SK-N-SH treated with all-trans-retinoic acid at 6 μM for 48 hours (cell line): ENCODE results near the gene IGHMBP2.

Source experiments
- ATAC-seq: fragments of 200-7000 bp; cut with Tn5 transposase; 3 replicates; pipeline ENCODE4 v1.9.1; 2020; ENCODE audit warnings: mild to moderate bottlenecking, moderate library complexity
- ARNTL ChIP-seq: fragments of 450-650 bp; formaldehyde crosslinking; IDR thresholded peaks from 2 replicates; pipeline ENCODE4 v1.5.0; 2020; ENCODE audit warnings: low read depth, mild to moderate bottlenecking, moderate library complexity, borderline replicate concordance
- BACH2 ChIP-seq: fragments of 250-450 bp; sonication (Bioruptor Pico); IDR thresholded peaks from 2 replicates; pipeline ENCODE4 v1.9.0; 2021; ENCODE audit warnings: mild to moderate bottlenecking, borderline replicate concordance
- CREB5 ChIP-seq: fragments of 250-450 bp; sonication (Bioruptor Pico); IDR thresholded peaks from 2 replicates; pipeline ENCODE4 v1.5.1; 2020; ENCODE audit warnings: low read depth, mild to moderate bottlenecking, moderate library complexity
- CSDC2 ChIP-seq: fragments of 250-450 bp; sonication (Bioruptor Pico); IDR thresholded peaks from 2 replicates; pipeline ENCODE4 v1.5.0; 2020; ENCODE audit warnings: mild to moderate bottlenecking, moderate library complexity
- ESRRG ChIP-seq: fragments of 250-450 bp; sonication (Bioruptor Pico); IDR thresholded peaks from 2 replicates; pipeline ENCODE4 v1.6.1; 2021; ENCODE audit warnings: mild to moderate bottlenecking
- ISL1 ChIP-seq: fragments of 250-450 bp; sonication (Bioruptor Pico); IDR thresholded peaks from 2 replicates; pipeline ENCODE4 v2.1.2; 2022; ENCODE audit warnings: mild to moderate bottlenecking, moderate library complexity
- OSR1 ChIP-seq: fragments of 250-450 bp; sonication (Bioruptor Pico); IDR thresholded peaks from 2 replicates; pipeline ENCODE4 v1.8.0; 2022; ENCODE audit warnings: moderate library complexity, mild to moderate bottlenecking, inconsistent platforms
- PATZ1 ChIP-seq: fragments of 250-450 bp; sonication (Bioruptor Pico); IDR thresholded peaks from 2 replicates; pipeline ENCODE4 v1.8.0; 2020; ENCODE audit warnings: mild to moderate bottlenecking, moderate library complexity, borderline replicate concordance
- POU6F1 ChIP-seq: fragments of 250-450 bp; sonication (Bioruptor Pico); IDR thresholded peaks from 2 replicates; pipeline ENCODE4 v1.8.0; 2021; ENCODE audit warnings: low read depth, mild to moderate bottlenecking, moderate library complexity, borderline replicate concordance
- PPARA ChIP-seq: fragments of 250-450 bp; sonication (Bioruptor Pico); IDR thresholded peaks from 2 replicates; pipeline ENCODE4 v1.5.0; 2020; ENCODE audit warnings: mild to moderate bottlenecking, borderline replicate concordance
- RARB ChIP-seq: fragments of 250-450 bp; sonication (Bioruptor Pico); IDR thresholded peaks from 2 replicates; pipeline ENCODE4 v1.8.0; 2021; ENCODE audit warnings: mild to moderate bottlenecking, moderate library complexity
- SNAI2 ChIP-seq: fragments of 250-450 bp; sonication (Bioruptor Pico); IDR thresholded peaks from 2 replicates; pipeline ENCODE4 v1.5.0; 2020; ENCODE audit warnings: mild to moderate bottlenecking, moderate library complexity
- TCF4 ChIP-seq: fragments of 250-450 bp; sonication (Bioruptor Pico); IDR thresholded peaks from 2 replicates; pipeline ENCODE4 v1.8.0; 2021; ENCODE audit warnings: mild to moderate bottlenecking, moderate library complexity, borderline replicate concordance
- TOX ChIP-seq: fragments of 250-450 bp; sonication (Bioruptor Pico); IDR thresholded peaks from 2 replicates; pipeline ENCODE4 v1.8.0; 2021; ENCODE audit warnings: mild to moderate bottlenecking, moderate library complexity, borderline replicate concordance
- ZC3H10 ChIP-seq: fragments of 250-450 bp; sonication (Bioruptor Pico); IDR thresholded peaks from 2 replicates; pipeline ENCODE4 v1.5.1; 2021; ENCODE audit warnings: mild to moderate bottlenecking, moderate library complexity
- ZFP3 ChIP-seq: fragments of 250-450 bp; sonication (Bioruptor Pico); IDR thresholded peaks from 2 replicates; pipeline ENCODE4 v1.5.0; 2020; ENCODE audit warnings: mild to moderate bottlenecking, moderate library complexity
- ZFP30 ChIP-seq: fragments of 450-650 bp; formaldehyde crosslinking; IDR thresholded peaks from 2 replicates; pipeline ENCODE4 v1.5.0; 2022; ENCODE audit warnings: mild to moderate bottlenecking, moderate library complexity
- ZNF565 ChIP-seq: fragments of 450-650 bp; formaldehyde crosslinking; conservative IDR thresholded peaks from 2 replicates; pipeline ENCODE4 v1.5.0; 2020; ENCODE audit warnings: low read depth, mild to moderate bottlenecking, moderate library complexity
- ZNF70 ChIP-seq: fragments of 450-650 bp; formaldehyde crosslinking; IDR thresholded peaks from 2 replicates; pipeline ENCODE4 v1.5.0; 2020; ENCODE audit warnings: mild to moderate bottlenecking, moderate library complexity
- ZNF8 ChIP-seq: fragments of 450-650 bp; formaldehyde crosslinking; IDR thresholded peaks from 2 replicates; pipeline ENCODE4 v1.5.0; 2020; ENCODE audit warnings: mild to moderate bottlenecking, moderate library complexity
- TF ChIP-seq, protein P1 (sequence below): fragments of 250-450 bp; sonication (Bioruptor Pico); IDR thresholded peaks from 2 replicates; pipeline ENCODE4 v1.5.1; 2021; ENCODE audit warnings: mild to moderate bottlenecking, moderate library complexity
- TF ChIP-seq, protein P2 (sequence below): fragments of 250-450 bp; sonication (Bioruptor Pico); IDR thresholded peaks from 2 replicates; pipeline ENCODE4 v1.5.0; 2020; ENCODE audit warnings: mild to moderate bottlenecking, moderate library complexity

Gene IGHMBP2

GRCh38 chr11:68865241-68865640 is 38.5 kb upstream of the IGHMBP2 start (continued):
- TF ChIP-seq PPARA (CRISPR knock-in tag) (no peak), TOX (CRISPR knock-in tag) (no peak), CREB5 (CRISPR knock-in tag) (no peak), ISL1 (no peak), SNAI2 (CRISPR knock-in tag) (no peak), RARB (CRISPR knock-in tag) (no peak), OSR1 (CRISPR knock-in tag) (no peak), ZNF70 (CRISPR knock-in tag) (no peak)

GRCh38 chr11:68867066-68867465 is 36.6 kb upstream of the IGHMBP2 start:
- TF ChIP-seq, protein P1, sequence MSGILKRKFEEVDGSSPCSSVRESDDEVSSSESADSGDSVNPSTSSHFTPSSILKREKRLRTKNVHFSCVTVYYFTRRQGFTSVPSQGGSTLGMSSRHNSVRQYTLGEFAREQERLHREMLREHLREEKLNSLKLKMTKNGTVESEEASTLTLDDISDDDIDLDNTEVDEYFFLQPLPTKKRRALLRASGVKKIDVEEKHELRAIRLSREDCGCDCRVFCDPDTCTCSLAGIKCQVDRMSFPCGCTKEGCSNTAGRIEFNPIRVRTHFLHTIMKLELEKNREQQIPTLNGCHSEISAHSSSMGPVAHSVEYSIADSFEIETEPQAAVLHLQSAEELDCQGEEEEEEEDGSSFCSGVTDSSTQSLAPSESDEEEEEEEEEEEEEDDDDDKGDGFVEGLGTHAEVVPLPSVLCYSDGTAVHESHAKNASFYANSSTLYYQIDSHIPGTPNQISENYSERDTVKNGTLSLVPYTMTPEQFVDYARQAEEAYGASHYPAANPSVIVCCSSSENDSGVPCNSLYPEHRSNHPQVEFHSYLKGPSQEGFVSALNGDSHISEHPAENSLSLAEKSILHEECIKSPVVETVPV (CRISPR knock-in tag), result no peak
- TF ChIP-seq ESRRG (no peak), ZNF70 (CRISPR knock-in tag) (no peak), BACH2 (CRISPR knock-in tag) (no peak), RARB (CRISPR knock-in tag) (no peak), TCF4 (CRISPR knock-in tag) (no peak), PPARA (CRISPR knock-in tag) (no peak), POU6F1 (CRISPR knock-in tag) (no peak), ISL1 (no peak), ZC3H10 (CRISPR knock-in tag) (no peak), ARNTL (CRISPR knock-in tag) (no peak)
- ATAC-seq, result no peak

DNA sequence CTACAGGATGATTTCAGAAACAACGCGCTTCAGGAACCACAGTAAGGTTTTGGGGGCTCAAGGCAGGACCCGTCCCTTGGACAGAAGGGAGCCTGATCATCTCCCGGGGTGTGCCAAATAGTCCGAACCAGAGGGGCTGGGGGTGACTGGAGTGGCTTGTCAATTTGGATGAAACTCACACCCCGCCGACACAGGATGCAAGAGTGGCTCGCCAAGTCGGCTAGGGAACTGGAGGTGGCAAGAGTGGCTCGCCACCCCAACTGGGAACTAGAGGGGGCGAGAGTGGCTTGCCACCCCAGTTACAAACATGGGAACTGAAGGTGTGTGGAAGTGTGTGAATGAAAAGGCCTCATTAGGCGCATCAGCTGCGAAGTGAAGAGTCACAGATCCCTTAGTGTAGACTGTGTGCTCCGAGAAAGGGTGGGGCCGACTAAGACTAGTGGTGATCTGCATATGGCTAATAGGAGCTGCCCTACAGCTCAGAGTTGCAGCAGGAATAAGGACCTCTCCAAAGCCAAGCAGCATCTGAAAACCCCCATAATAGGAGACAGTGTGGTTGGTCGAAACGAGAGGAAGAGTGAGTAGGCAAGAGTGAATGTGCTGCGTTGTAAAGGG is 35.4 kb upstream of the IGHMBP2 start:
- TF ChIP-seq ZNF8 (CRISPR knock-in tag), result no peak
- no peak for TF ChIP-seq ZFP30 (CRISPR knock-in tag)
- TF ChIP-seq CSDC2 (CRISPR knock-in tag), result no peak
- no peak for TF ChIP-seq RARB (CRISPR knock-in tag)
- TF ChIP-seq ZNF565 (CRISPR knock-in tag), result no peak
- no peak for TF ChIP-seq PATZ1 (CRISPR knock-in tag)
- TF ChIP-seq BACH2 (CRISPR knock-in tag), result no peak
- TF ChIP-seq TOX (CRISPR knock-in tag), result no peak
- no peak for TF ChIP-seq ESRRG
- TF ChIP-seq ARNTL (CRISPR knock-in tag), result no peak
- TF ChIP-seq ISL1, result no peak
- TF ChIP-seq CREB5 (CRISPR knock-in tag), result no peak
- no peak for TF ChIP-seq OSR1 (CRISPR knock-in tag)
- TF ChIP-seq TCF4 (CRISPR knock-in tag), result no peak
- TF ChIP-seq ZNF70 (CRISPR knock-in tag), result no peak
- TF ChIP-seq ZFP3 (CRISPR knock-in tag), result no peak
- no peak for TF ChIP-seq POU6F1 (CRISPR knock-in tag)
- TF ChIP-seq, protein P2, sequence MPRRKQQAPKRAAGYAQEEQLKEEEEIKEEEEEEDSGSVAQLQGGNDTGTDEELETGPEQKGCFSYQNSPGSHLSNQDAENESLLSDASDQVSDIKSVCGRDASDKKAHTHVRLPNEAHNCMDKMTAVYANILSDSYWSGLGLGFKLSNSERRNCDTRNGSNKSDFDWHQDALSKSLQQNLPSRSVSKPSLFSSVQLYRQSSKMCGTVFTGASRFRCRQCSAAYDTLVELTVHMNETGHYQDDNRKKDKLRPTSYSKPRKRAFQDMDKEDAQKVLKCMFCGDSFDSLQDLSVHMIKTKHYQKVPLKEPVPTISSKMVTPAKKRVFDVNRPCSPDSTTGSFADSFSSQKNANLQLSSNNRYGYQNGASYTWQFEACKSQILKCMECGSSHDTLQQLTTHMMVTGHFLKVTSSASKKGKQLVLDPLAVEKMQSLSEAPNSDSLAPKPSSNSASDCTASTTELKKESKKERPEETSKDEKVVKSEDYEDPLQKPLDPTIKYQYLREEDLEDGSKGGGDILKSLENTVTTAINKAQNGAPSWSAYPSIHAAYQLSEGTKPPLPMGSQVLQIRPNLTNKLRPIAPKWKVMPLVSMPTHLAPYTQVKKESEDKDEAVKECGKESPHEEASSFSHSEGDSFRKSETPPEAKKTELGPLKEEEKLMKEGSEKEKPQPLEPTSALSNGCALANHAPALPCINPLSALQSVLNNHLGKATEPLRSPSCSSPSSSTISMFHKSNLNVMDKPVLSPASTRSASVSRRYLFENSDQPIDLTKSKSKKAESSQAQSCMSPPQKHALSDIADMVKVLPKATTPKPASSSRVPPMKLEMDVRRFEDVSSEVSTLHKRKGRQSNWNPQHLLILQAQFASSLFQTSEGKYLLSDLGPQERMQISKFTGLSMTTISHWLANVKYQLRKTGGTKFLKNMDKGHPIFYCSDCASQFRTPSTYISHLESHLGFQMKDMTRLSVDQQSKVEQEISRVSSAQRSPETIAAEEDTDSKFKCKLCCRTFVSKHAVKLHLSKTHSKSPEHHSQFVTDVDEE (CRISPR knock-in tag), result no peak
- TF ChIP-seq, protein P1 (CRISPR knock-in tag), result no peak
- ATAC-seq, result no peak
